ENCODE measurements around the gene LPO.

Gene LPO

GRCh38 chr17:58264407-58265103, 26.2 kb downstream of the LPO start:
- DNase-seq = no peak

GRCh38 chr17:58265271-58265670, 26.9 kb downstream of the LPO start:
- DNase-seq = no peak

- no peak for DNase-seq
Observed at GRCh38 chr17:58265902-58266875, 27.8 kb downstream of the LPO start.

- DNase-seq = no peak
Observed at GRCh38 chr17:58267347-58268324, 29.3 kb downstream of the LPO start.

- no peak for DNase-seq
Observed at GRCh38 chr17:58268326-58268725, 29.9 kb downstream of the LPO start.

DNA sequence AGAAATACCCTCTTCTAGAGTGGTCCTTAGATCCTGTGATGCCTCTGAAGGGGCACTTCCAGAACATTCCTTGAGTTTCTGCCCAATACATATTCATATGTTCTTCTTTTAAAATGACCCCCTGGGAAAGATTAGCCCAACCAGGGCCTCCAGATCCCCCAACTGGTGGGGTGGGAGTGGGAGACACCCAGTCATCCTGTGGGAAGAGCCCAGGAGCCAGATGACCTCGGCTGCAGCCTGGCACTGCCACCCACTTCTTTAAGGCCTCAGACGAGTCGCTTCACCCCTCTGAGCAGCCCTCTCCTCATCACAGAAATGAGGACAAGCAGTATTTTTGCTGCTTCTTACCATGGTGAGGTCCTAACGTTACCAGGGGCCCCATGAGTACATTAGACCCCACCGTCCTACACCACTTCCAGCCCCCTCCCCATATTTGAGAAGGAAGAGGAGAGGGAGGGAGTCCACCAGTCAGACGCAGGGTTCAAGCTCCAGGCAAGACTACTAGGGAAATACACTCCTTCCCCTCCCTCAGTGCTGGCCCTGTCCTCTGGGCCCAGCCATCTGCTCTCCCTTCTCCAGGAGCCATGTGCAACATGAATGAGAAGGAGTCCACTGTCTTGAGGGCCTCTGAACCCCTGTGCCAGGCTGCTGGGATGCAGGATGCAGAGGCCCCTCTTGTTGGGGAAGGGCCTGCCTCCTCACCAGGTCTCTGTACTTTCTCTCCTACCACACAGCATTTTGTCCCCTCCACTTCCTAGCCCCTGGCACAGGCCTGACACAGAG, 30.6 kb downstream of the LPO start:
- no peak for DNase-seq

GRCh38 chr17:58269557-58270291, 31.3 kb downstream of the LPO start:
- DNase-seq = no peak

GRCh38 chr17:58270476-58271215, 32.3 kb downstream of the LPO start:
- DNase-seq = no peak

- no peak for DNase-seq
Observed at GRCh38 chr17:58271216-58271931, 33.0 kb downstream of the LPO start.

GRCh38 chr17:58272367-58273280, 34.2 kb downstream of the LPO start:
- no peak for DNase-seq

DNA sequence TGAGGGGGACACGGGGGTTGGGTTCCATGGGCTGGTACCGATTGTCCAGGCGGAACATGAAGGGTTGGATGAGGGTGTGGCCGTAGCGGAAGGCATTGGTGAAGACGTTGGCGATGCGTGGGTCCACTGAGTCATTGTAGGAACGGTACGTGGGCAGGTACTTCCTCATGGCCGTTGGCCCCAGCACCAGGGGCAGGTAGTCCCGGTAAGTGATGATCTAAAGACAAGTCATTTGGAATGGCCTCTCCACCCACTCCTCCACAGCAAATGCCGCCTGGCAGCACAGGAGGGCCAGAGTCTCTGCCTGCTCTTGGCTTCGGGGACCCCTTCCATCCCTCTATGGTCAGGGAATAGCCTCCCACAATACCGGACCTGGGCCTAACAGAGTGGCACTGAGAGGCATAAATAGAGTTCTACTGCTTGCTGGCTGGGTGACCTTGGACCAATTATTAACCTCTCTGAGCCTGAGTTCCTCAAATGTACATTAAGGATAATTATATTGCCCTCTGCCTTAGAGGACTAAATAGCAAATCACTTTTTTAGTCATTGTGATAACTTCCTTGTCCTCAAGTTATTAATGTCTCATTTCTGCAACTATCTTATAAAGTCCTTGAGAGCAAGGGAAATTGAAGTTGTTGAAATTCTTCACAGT, 35.2 kb downstream of the LPO start:
- no peak for DNase-seq

- DNase-seq = no peak
Observed at GRCh38 chr17:58275417-58275816, 37.0 kb downstream of the LPO start.

GRCh38 chr17:58276423-58276822, 38.0 kb downstream of the LPO start:
- no peak for DNase-seq

- no peak for DNase-seq
Observed at GRCh38 chr17:58277107-58277801, 38.9 kb downstream of the LPO start.

DNA sequence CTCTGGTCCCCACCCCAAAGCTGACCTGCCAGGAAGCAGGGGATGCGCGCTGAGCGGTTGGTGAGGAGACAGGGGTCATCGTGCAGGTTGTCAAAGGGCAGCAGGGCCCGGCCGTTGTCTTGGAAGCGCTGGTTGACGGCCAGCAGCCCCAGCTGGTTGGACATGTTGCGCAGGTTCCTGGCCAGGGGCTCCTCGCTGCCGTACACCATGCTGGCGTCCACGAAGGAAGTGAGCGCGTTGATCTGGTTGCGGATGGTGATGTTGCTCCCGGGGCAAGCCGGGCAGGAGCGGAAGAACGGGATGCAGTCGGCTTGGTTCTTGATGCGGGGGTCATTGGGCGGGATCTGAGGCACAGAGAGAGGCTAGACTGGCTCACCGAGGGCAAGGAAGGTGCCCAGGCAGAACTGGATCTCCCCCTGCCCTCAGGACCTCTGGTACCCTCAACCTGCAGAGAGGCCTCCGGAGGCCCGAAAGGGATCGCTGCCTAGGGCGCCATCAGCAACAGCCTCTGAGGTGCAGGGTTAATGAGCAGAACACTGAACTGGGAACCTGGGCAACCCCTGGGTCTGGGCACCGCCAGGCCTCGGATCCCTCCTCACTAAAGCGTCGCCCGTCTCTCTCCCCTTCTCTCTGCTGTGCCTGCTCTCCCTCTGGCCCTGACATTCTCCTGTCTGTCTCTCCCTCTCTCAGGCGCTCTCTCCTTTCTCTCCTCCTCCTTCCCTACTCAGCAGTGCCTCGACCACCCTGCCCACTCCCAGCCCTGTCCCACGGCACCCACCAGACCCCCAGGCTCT, 39.6 kb downstream of the LPO start:
- DNase-seq = no peak

GRCh38 chr17:58278661-58279015, 40.3 kb downstream of the LPO start:
- DNase-seq = no peak
